Lower leg skin (tissue), 3 donors: Measurements from ENCODE around the gene MAPK8.

Experiments
- CTCF ChIP-seq, 3 donors: fragments of 450-650 bp; IDR thresholded peaks; one replicate each; pipeline ENCODE4 v1.5.1; 2016; ENCODE audit warnings: antibody characterized with exemption in 3 of 3, mild to moderate bottlenecking in 3 of 3, moderate library complexity in 2 of 3
- POLR2A ChIP-seq, 2 donors: fragments of 450-650 bp; IDR thresholded peaks; one replicate each; pipeline ENCODE4 v1.6.1; 2016 to 2017; ENCODE audit warnings: antibody characterized with exemption in 2 of 2, mild to moderate bottlenecking in 1 of 2, moderate library complexity in 1 of 2

GRCh38 chr10:48406658-48407057 lies 100.2 kb downstream of the MAPK8 start:
- no peak for TF ChIP-seq CTCF (IDR thresholded peaks at IDR 0.05)
- no peak for TF ChIP-seq POLR2A (IDR thresholded peaks at IDR 0.05)
